Memory B cell (primary cell): ENCODE results near the gene TEX38.
A peak's percentile ranks its signal among the peaks of the same experiment; 100 is the strongest.

Experiments used
- ATAC-seq: fragments of 150-1000 bp; cut with Tn5 transposase; 2 replicates; pipeline ENCODE4 v1.10.0; 2021; ENCODE audit warnings: low read depth, mild to moderate bottlenecking, moderate library complexity
- DNase-seq, 2 donors: peaks; one replicate each; pipeline ENCODE4 v3.0.0; 2022; ENCODE audit warnings: low spot score in 2 of 2
- H3K27ac Mint-ChIP-seq: one replicate; pipeline ENCODE4 v1.8.0; 2022; ENCODE audit warnings: mild to moderate bottlenecking, moderate library complexity, mixed read lengths
- H3K27me3 Mint-ChIP-seq: one replicate; pipeline ENCODE4 v1.8.0; 2022; ENCODE audit warnings: mixed read lengths
- H3K36me3 Mint-ChIP-seq: one replicate; pipeline ENCODE4 v1.8.0; 2022; ENCODE audit warnings: mild to moderate bottlenecking, mixed read lengths
- H3K4me1 Mint-ChIP-seq: one replicate; pipeline ENCODE4 v1.8.0; 2022; ENCODE audit warnings: mixed read lengths
- H3K4me3 Mint-ChIP-seq: one replicate; pipeline ENCODE4 v1.8.0; 2022; ENCODE audit warnings: mild to moderate bottlenecking, moderate library complexity, mixed read lengths
- H3K9me3 Mint-ChIP-seq: one replicate; pipeline ENCODE4 v1.8.0; 2022; ENCODE audit warnings: mixed read lengths

Gene TEX38

DNA sequence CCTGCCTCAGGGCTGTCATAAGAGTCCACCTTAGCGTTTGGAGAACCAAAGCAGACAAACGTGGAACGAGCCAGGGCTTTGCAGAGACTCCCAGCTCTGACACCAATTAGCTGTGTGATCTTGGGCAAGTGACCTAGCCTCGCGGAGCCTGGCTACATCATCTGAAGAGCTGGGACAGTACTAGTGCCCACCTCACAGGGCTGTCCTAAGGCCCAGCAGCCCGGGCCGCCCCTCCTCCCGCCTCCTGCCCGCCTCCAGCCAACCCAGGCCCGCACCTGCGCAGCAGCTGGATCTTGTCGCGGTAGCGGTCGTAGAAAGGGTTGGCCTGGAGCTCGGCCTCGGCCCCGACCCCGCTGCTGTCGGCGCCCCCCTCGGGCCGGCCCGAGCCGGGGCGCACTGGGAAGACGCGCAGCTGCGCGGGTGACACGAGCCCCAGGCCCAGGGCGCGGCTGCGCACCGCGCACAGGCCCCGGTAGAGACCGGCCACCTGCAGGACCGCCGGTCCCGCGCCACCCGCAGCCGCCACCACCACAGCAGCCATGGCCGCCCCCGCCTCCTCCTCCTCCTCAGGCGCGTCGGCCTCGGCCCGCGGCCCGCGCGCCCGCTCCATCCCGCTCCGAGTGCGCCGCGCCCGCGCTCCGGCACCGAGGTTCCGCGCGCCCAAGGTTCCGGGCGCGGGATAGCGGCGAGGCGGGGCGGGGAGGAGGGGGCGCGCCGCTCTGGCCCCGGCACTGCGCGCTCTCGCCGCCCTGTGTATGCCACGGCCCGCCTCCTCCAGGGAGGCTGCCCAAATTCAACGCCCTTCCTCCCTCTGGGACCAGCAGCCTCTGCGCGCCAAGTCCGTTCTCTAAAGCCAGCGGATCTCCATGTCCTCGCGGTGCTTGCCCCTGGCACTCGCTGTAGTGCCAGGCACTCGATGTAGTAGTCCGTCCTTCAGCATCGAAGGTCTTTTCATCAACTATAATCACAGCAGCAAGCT, 3.6 kb upstream of the TEX38 start, which contains the start of gene ATPAF1:
ATPAF1 (minus strand) TSS at position 583 of the 979 bp plus-strand sequence; CDS start at position 541, 42 bp downstream.
- DNase-seq (peak; percentile 25 to 37), ATAC-seq (peak; percentile 85)
- Mint-ChIP-seq H3K27me3 (no peaks in the 10 kb centered on the region), H3K4me3 (peak within 1 kb of the TSS; percentile 67), H3K4me1 (peaks cover 12% of the 10 kb centered on the region), H3K9me3 (no peaks in the 10 kb centered on the region), H3K27ac (peak within 1 kb of the TSS; percentile 14), H3K36me3 (peaks cover 7% of the 10 kb centered on the region)

DNA sequence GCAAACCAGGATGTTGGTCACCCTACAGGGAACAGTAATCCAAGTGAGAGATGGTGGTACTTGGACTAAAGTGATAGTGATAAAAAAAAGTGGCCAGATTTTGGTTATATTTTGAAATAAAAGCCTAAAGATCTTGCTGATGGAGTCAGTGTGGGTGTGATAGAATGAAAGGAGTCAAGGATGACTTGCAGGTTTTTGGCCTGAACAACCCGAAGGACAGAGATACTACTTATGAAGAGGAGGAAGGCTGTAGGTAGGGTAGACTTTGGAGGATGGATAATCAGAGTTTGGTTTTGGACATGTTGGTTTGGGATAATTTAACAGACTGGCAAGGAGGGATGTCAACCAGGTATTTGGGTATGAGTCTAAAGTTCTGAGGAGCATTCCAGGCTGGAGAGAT, 1.5 kb upstream of the TEX38 start:
- Mint-ChIP-seq H3K27me3 (no peaks in the 10 kb centered on the region), H3K4me1 (peaks cover 12% of the 10 kb centered on the region), H3K36me3 (peaks cover 2% of the 10 kb centered on the region), H3K27ac (no peak overlapping the region), H3K9me3 (no peaks in the 10 kb centered on the region), H3K4me3 (no peak overlapping the region)
- no peak for ATAC-seq
- no peak for DNase-seq

DNA sequence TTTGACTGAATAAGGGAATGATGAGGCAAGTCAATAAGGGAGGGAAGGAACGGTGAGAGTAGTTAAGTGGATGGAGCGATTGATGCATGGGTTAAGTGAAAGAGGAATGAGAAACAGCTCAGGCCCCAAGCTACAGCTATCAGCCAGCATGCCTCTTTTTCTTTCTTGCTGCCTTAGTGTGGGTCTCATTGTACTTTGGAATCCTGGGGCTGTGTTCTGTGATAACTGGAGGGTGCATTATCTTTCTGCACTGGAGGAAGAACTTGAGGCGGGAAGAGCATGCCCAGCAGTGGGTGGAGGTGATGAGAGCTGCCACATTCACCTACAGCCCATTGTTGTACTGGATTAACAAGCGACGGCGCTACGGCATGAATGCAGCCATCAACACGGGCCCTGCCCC, 1.0 kb downstream of the TEX38 start:
- Mint-ChIP-seq H3K9me3 (no peaks in the 10 kb centered on the region), H3K27me3 (no peaks in the 10 kb centered on the region), H3K4me1 (no peaks in the 10 kb centered on the region), H3K36me3 (peaks cover 7% of the 10 kb centered on the region), H3K27ac (no peak overlapping the region), H3K4me3 (no peak overlapping the region)
- DNase-seq (no peak), ATAC-seq (no peak)

DNA sequence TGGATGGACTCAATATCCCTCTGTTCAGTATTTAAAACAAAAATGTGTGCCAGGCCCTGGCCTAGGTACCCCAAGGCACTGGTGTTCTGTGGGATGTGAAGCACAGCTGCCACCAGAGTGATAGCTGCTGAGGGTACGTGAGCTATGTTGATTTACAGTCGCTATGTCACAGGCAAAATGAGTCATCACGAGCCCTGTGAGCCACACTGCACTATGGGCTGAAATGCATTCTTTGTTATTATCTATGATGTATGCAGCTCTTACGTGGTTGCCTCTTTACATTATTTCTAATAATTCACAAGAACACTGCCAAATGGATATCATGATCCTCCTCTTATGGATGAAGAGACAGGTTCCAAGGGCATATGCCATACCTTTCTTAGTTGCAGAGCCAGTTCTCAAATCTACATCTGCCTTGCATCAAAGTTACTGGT, 2.1 kb downstream of the TEX38 start:
- Mint-ChIP-seq H3K9me3 (no peaks in the 10 kb centered on the region), H3K27me3 (no peaks in the 10 kb centered on the region), H3K27ac (no peak overlapping the region), H3K4me3 (no peak overlapping the region), H3K36me3 (peaks cover 7% of the 10 kb centered on the region), H3K4me1 (no peaks in the 10 kb centered on the region)
- DNase-seq (no peak), ATAC-seq (no peak)

DNA sequence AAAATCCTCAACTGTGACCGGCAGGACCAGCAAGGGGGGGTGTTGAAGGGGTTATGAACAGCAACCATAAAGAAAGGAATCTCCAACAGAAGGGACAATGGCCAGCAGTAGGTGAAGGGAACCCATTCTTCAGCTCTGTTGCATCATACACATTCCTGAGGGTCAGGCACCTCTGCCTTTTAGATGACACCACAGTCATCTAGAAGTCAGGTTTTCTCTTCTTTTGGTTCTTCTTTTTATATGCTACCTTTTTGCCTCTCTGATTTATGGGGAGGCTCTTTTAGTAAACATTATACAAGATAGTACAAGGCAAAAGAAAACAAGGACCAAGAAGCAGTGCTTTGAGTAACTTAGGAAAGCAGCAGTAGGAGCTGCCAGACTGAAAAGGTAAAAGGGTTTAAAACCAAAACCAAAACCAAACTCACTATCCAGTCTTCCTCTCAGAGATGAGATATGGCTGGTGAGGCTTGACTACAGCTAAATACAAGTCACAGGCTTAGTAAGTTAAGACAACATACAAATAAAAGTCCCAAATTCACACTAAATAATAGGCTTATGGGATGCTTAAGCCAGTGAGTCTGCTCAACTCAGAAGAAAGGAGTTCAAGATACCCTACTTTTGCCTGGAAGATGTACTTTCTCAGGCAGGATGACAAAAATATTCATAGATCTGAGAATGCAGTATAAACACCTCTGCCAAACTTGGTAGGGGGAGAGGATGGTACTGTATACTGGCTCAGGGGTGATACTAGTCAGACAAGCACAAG, 4.1 kb downstream of the TEX38 start:
- ATAC-seq (no peak), DNase-seq (no peak)
- no peaks in the 10 kb centered on the region for H3K27me3 Mint-ChIP-seq
- H3K9me3 Mint-ChIP-seq, result no peaks in the 10 kb centered on the region
- peak overlapping the region; percentile 67 for H3K27ac Mint-ChIP-seq
- peaks cover 17% of the 10 kb centered on the region for H3K36me3 Mint-ChIP-seq
- no peak overlapping the region for H3K4me3 Mint-ChIP-seq
- no peaks in the 10 kb centered on the region for H3K4me1 Mint-ChIP-seq

DNA sequence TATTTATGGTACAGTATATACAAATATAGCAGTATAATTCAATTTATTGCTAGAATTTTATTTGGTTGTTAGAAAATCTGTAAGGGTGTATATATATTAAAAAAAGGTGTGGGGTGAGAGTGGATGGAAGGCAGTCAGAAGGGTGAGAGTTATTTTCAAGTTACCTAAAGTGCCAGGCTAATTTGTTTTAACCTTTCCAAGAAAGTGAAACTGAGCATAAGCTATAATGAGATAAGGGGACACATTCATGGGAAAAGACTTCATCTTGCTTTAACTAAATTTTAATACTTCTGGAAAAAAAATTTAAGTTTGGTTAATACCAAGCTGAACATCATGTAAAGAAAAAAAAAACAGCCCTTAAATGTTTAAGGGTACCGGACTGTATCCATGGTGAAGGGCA, 4.9 kb downstream of the TEX38 start:
- Mint-ChIP-seq H3K27ac (peak overlapping the region; percentile 47), H3K4me1 (no peaks in the 10 kb centered on the region), H3K4me3 (no peak overlapping the region), H3K36me3 (peaks cover 22% of the 10 kb centered on the region), H3K9me3 (no peaks in the 10 kb centered on the region), H3K27me3 (no peaks in the 10 kb centered on the region)
- ATAC-seq (no peak), DNase-seq (no peak)

DNA sequence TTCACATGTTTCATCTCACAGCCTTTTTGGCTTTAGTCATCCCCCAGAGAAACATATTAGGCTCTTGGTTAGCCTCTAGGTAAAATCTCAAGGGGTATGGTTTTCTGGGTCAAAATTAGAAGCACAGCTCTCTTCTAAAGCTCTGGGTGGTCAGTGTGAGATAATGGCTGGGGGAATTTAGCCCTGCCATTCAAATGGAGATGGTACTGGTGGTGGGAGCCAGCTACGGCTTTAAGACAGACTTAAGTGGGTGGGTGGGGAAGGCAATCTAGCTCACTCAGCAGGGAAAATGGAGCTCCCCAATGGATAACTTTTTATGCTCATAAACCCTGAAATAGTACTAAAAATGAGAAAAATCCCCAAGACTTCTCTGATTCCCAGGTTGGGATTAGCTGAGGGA, 5.7 kb downstream of the TEX38 start:
- Mint-ChIP-seq H3K9me3 (no peaks in the 10 kb centered on the region), H3K4me1 (no peaks in the 10 kb centered on the region), H3K36me3 (peaks cover 29% of the 10 kb centered on the region), H3K27ac (peak overlapping the region; percentile 47), H3K4me3 (no peak overlapping the region), H3K27me3 (no peaks in the 10 kb centered on the region)
- DNase-seq (no peak), ATAC-seq (no peak)

DNA sequence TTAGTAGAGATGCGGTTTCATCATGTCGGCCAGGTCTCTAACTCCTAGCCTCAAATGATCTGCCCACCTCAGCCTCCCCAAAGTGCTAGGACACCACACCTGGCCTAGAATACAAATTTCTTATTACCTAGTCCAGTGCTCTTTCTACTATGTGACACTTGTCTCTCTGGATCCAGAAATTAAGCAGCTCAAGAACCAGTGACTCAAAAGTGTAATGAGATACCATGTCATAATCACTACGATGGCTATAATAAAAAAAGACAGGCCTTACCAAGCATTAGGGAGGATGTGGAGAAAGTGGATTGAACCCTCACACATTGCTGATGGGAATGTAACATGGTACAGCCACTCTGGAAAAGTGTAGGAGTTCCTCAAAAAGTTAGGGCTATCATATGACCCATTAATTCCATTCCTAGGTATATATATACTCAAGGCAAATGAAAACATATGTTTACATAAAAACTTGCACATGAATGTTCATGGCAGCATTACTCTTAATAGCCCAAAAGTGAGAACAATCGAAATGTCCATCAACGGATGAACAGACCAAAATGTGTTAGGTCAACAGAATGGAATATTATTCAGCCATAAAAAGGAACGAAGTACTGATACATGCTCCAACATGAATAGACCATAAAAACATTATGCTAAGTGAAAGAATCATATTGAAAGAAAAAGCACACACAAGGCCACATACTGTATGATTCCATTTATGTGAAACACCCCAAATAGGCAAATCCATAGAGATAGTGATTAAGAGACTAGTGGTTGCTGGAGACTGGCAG, 8.3 kb downstream of the TEX38 start:
- Mint-ChIP-seq H3K4me3 (no peak overlapping the region), H3K4me1 (no peaks in the 10 kb centered on the region), H3K27ac (no peak overlapping the region), H3K27me3 (no peaks in the 10 kb centered on the region), H3K36me3 (peaks cover 34% of the 10 kb centered on the region), H3K9me3 (no peaks in the 10 kb centered on the region)
- DNase-seq (no peak), ATAC-seq (no peak)

DNA sequence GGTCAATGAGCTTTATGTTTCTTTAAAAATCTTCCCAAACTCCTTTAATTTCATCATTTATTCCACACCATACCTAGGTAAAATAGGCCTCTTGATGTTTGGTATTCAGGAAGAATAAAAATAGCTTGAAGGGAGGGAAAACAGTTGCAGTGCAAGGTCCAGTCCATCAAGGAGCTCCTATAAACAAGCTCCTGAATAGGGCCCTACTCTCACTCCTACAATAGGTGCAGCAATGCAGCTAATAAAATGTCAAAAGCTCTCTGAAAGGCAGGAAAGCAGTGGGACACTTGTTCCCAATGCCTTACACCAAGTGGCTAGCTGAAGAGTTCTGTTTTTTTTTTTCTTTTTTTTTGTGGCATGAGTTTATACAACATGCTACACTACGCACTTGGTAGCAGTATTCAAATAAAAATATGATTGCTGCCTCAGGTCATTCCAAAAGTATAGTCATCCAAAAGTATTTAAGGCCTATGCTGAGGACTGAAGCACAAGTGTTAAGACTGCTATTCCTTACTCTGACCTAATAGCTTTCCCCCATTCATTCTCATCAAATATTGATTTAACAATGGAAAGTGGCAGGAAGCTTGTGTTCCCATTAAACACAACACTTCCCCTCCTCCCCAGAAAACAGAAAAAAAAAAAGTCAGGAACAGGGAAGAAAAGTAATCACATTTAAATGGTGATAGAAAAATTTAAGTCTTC, 9.8 kb downstream of the TEX38 start:
- peak overlapping the region; percentile 62 for H3K27ac Mint-ChIP-seq

DNA sequence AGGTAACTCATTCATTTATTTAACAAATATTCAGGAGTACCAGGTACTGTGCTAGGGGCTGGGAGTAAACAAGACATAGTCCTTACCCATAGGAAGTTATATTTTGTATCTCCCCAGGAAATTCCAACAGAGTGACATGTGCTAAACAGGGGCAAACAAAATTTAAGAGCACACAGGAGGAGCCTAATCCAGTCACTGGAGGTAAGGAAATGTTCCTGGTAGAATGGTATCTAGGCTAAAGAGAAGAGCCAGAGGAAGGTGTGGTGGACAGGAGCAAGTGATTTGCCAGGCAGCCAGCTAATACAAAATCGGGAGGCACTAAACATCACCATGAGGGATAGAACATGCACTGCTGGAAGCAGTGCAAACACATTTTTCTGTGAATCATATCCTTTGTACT, 10.4 kb downstream of the TEX38 start:
- peaks cover 46% of the 10 kb centered on the region for H3K36me3 Mint-ChIP-seq
- no peaks in the 10 kb centered on the region for H3K27me3 Mint-ChIP-seq
- no peaks in the 10 kb centered on the region for H3K9me3 Mint-ChIP-seq
- no peak overlapping the region for H3K27ac Mint-ChIP-seq
- no peak overlapping the region for H3K4me3 Mint-ChIP-seq
- ATAC-seq (no peak), DNase-seq (no peak)
- peaks cover 2% of the 10 kb centered on the region for H3K4me1 Mint-ChIP-seq

More for the DNA sequence above, 9.8 kb downstream of the TEX38 start:
- Mint-ChIP-seq H3K27me3 (no peaks in the 10 kb centered on the region), H3K4me3 (no peak overlapping the region), H3K4me1 (no peaks in the 10 kb centered on the region), H3K9me3 (no peaks in the 10 kb centered on the region), H3K36me3 (peaks cover 42% of the 10 kb centered on the region)
- DNase-seq (no peak), ATAC-seq (no peak)

DNA sequence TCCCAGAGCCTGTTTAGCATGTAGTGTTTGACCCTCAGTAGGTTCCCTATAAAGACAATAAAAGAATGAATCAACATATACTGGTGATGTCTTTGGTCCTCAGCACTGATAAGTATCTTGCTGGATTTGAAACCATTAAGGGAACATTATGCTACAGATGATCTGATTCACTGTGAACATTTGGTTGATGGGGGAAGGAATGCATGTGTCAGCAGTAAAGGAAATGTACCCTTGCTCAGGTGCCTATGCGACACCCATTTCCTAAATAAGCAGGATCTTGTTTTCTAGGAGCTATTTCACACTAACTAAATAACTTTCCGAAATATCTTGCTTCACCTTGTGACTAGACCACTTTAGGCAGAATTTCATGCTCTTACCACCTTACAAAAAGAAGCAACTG, 13.0 kb downstream of the TEX38 start:
- DNase-seq (no peak), ATAC-seq (no peak)
- no peaks in the 10 kb centered on the region for H3K27me3 Mint-ChIP-seq
- H3K36me3 Mint-ChIP-seq, result peaks cover 54% of the 10 kb centered on the region
- no peak overlapping the region for H3K4me3 Mint-ChIP-seq
- H3K4me1 Mint-ChIP-seq, result peaks cover 2% of the 10 kb centered on the region
- H3K27ac Mint-ChIP-seq, result no peak overlapping the region
- H3K9me3 Mint-ChIP-seq, result no peaks in the 10 kb centered on the region

DNA sequence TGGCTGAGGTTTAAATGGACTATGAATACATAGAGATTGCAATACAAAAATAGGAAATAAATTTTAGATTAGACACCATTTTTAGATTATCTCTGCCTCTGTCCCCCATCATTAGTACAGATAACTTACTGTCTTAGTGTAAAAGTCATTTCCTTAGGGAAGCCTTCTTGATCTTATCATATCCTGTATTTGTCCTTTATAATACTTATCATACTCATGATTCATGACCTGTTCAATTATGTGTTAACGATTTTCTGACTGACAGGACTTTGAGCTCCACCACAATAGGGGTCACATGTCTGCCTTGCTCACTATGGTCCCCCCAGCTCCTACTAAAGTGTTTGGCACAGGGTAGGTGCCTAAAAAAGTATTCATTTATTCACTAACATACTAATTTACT, 14.6 kb downstream of the TEX38 start:
- Mint-ChIP-seq H3K36me3 (peaks cover 50% of the 10 kb centered on the region), H3K4me3 (no peak overlapping the region), H3K4me1 (peaks cover 2% of the 10 kb centered on the region), H3K27ac (peak overlapping the region; percentile 63), H3K9me3 (no peaks in the 10 kb centered on the region), H3K27me3 (no peaks in the 10 kb centered on the region)
- DNase-seq, result no peak
- ATAC-seq, result no peak

DNA sequence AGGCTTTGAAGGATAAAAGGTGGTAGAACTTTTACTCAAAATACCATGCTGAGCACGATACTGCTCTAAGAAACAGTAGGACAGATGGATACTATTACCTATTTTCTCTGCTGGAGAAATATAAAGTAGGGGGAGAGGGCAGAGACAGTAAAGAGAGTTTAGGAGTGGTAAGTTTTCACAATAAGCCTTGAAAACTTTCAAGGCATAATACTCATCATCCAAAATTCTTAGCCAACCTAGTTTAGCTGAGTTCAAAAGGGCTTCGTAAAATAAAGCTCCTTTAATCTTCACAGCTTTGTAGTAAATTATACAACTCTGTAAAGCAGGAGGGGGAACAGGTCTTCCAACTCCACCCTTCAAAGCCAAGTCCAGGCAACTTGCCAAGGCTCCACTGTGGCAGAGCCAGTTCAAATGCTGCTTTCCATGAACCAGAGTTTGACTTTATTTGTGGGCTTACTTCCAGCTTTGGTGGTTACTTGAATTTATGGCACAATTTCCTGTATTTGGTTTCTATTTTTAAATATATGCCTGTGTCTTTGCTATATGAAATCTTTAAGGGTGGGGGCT, 15.5 kb downstream of the TEX38 start:
- ATAC-seq (no peak), DNase-seq (no peak)
- peak overlapping the region; percentile 32 for H3K27ac Mint-ChIP-seq
- peaks cover 47% of the 10 kb centered on the region for H3K36me3 Mint-ChIP-seq
- no peaks in the 10 kb centered on the region for H3K27me3 Mint-ChIP-seq
- no peak overlapping the region for H3K4me3 Mint-ChIP-seq
- H3K4me1 Mint-ChIP-seq, result peaks cover 2% of the 10 kb centered on the region
- H3K9me3 Mint-ChIP-seq, result no peaks in the 10 kb centered on the region
